GM23338 (cell line): ENCODE results near the gene CES5A. TPM values are rescaled to one million over a fixed set of nuclear protein-coding genes. Genes with fewer than 3 reads are reported as not detected.

Source experiments
- ATAC-seq: fragments of 200-7000 bp; cut with Tn5 transposase; 3 replicates; pipeline ENCODE4 v1.9.1; 2020
- DNase-seq: peaks from one replicate; pipeline ENCODE4 v3.0.0-alpha.2; 2015; ENCODE audit warnings: low spot score
- H2AFZ ChIP-seq: fragments of 200-600 bp; sonication (generic); 2 replicates; pipeline ENCODE4 v1.8.0; 2016; ENCODE audit warnings: antibody characterized with exemption, mild to moderate bottlenecking, moderate library complexity
- H3F3A ChIP-seq: fragments of 200-600 bp; sonication (generic); replicated peaks from 2 replicates; pipeline ENCODE4 v1.8.0; 2017; ENCODE audit warnings: antibody characterized with exemption, mixed run types, low read depth
- H3K27ac ChIP-seq: fragments of 200-600 bp; sonication (generic); 2 replicates; pipeline ENCODE4 v1.6.1; 2016; ENCODE audit warnings: low read depth
- H3K27me3 ChIP-seq: fragments of 200-600 bp; sonication (generic); 2 replicates; pipeline ENCODE4 v1.8.0; 2016; ENCODE audit warnings: mild to moderate bottlenecking, mixed run types, moderate library complexity; ENCODE audit not compliant: insufficient read depth
- H3K36me3 ChIP-seq: fragments of 200-600 bp; sonication (generic); 2 replicates; pipeline ENCODE4 v1.8.0; 2016; ENCODE audit warnings: mild to moderate bottlenecking; ENCODE audit not compliant: insufficient read depth
- H3K4me1 ChIP-seq: fragments of 200-600 bp; sonication (generic); 2 replicates; pipeline ENCODE4 v1.8.0; 2016; ENCODE audit warnings: mild to moderate bottlenecking, moderate library complexity; ENCODE audit not compliant: insufficient read depth
- H3K4me2 ChIP-seq: fragments of 200-600 bp; sonication (generic); 2 replicates; pipeline ENCODE4 v1.7.1; 2017; ENCODE audit warnings: mixed run types
- H3K4me3 ChIP-seq: fragments of 200-600 bp; sonication (generic); 2 replicates; pipeline ENCODE4 v1.6.1; 2016; ENCODE audit warnings: mixed run types
- H3K79me2 ChIP-seq: fragments of 200-600 bp; sonication (generic); replicated peaks from 2 replicates; pipeline ENCODE4 v1.8.0; 2017; ENCODE audit warnings: mild to moderate bottlenecking; ENCODE audit not compliant: insufficient read depth
- H3K9me2 ChIP-seq: fragments of 200-600 bp; sonication (generic); 2 replicates; pipeline ENCODE4 v1.8.0; 2017; ENCODE audit not compliant: insufficient read depth
- H4K20me1 ChIP-seq: fragments of 200-600 bp; sonication (generic); replicated peaks from 2 replicates; pipeline ENCODE4 v1.8.0; 2017; ENCODE audit warnings: mild to moderate bottlenecking; ENCODE audit not compliant: insufficient read depth
- H3K27ac Mint-ChIP-seq: 2 replicates; pipeline ENCODE4 v1.8.0; 2020; ENCODE audit warnings: inconsistent platforms, mild to moderate bottlenecking, moderate library complexity, mixed read lengths
- H3K27me3 Mint-ChIP-seq: 3 replicates; pipeline ENCODE4 v1.8.0; 2022; ENCODE audit warnings: low read depth, mild to moderate bottlenecking, moderate library complexity, mixed read lengths, inconsistent platforms; ENCODE audit not compliant: insufficient read depth, poor library complexity
- H3K36me3 Mint-ChIP-seq: 3 replicates; pipeline ENCODE4 v1.8.0; 2021; ENCODE audit warnings: low read depth, mild to moderate bottlenecking, inconsistent platforms, moderate library complexity, mixed read lengths
- H3K4me1 Mint-ChIP-seq: 3 replicates; pipeline ENCODE4 v1.8.0; 2020; ENCODE audit warnings: mild to moderate bottlenecking, inconsistent platforms, mixed read lengths
- H3K4me3 Mint-ChIP-seq: 3 replicates; pipeline ENCODE4 v1.8.0; 2021; ENCODE audit warnings: moderate library complexity, mild to moderate bottlenecking, inconsistent platforms, mixed read lengths
- H3K9me3 Mint-ChIP-seq: 3 replicates; pipeline ENCODE4 v1.8.0; 2020; ENCODE audit warnings: moderate library complexity, mild to moderate bottlenecking, inconsistent platforms, mixed read lengths
- EZH2 ChIP-seq: fragments of 200-600 bp; sonication (generic); IDR thresholded peaks from one replicate; pipeline ENCODE4 v1.8.0; 2017; ENCODE audit warnings: antibody characterized with exemption, mild to moderate bottlenecking, low read depth; ENCODE audit not compliant: unreplicated experiment
- EZH2phosphoT487 ChIP-seq: fragments of 200-600 bp; sonication (generic); IDR thresholded peaks from one replicate; pipeline ENCODE4 v1.8.1; 2018; ENCODE audit warnings: antibody characterized with exemption; ENCODE audit not compliant: unreplicated experiment
- JUNB ChIP-seq: IDR thresholded peaks from one replicate; pipeline ENCODE4 v1.6.1; 2016; ENCODE audit warnings: antibody characterized with exemption; ENCODE audit not compliant: unreplicated experiment
- NANOG ChIP-seq: IDR thresholded peaks from 2 replicates; pipeline ENCODE4 v1.6.1; 2016; ENCODE audit warnings: antibody characterized with exemption, borderline replicate concordance
- POLR2AphosphoS5 ChIP-seq: IDR thresholded peaks from 2 replicates; pipeline ENCODE4 v1.6.1; 2016; ENCODE audit warnings: antibody characterized with exemption, low read depth
- REST ChIP-seq: IDR thresholded peaks from one replicate; pipeline ENCODE4 v1.6.1; 2018; ENCODE audit warnings: antibody characterized with exemption; ENCODE audit not compliant: unreplicated experiment
- STAT1 ChIP-seq: IDR thresholded peaks from one replicate; pipeline ENCODE4 v1.6.1; 2016; ENCODE audit warnings: antibody characterized with exemption; ENCODE audit not compliant: unreplicated experiment
- ZNF114 ChIP-seq: fragments of 250-450 bp; sonication (Bioruptor Pico); IDR thresholded peaks from 2 replicates; pipeline ENCODE4 v1.5.0; 2020; ENCODE audit warnings: mild to moderate bottlenecking, moderate library complexity
- ZNF331 ChIP-seq: fragments of 250-450 bp; sonication (Bioruptor Pico); IDR thresholded peaks from 2 replicates; pipeline ENCODE4 v1.5.0; 2020; ENCODE audit warnings: low read depth, mild to moderate bottlenecking, moderate library complexity
- ZNF462 ChIP-seq: fragments of 250-450 bp; sonication (Bioruptor Pico); IDR thresholded peaks from 2 replicates; pipeline ENCODE4 v1.5.0; 2020; ENCODE audit warnings: mild to moderate bottlenecking, moderate library complexity
- polyA plus RNA-seq: library from polyadenylated mRNA; unstranded; fragments of >200 nt; fragmentation: Nextera tagmentation; extraction: Ambion mirVana; gene quantifications from 2 replicates; pipeline ENCODE4 v1.2.1, GENCODE V29; 2016
- total RNA-seq: library from RNA; depleted of rRNA; stranded (reverse); fragments of >200 nt; shearing (Covaris generic); gene quantifications from 2 replicates; pipeline ENCODE4 v1.2.3, GENCODE V29; 2014
- TF ChIP-seq, protein P1 (sequence below): IDR thresholded peaks from 2 replicates; pipeline ENCODE4 v1.6.1; 2016; ENCODE audit warnings: antibody characterized with exemption

CES5A gene
- total and polyA plus RNA-seq, 2 experiments from 2014 or later, result not detected

- TF ChIP-seq ZNF462 (CRISPR knock-in tag) (no peak), JUNB (no peak), ZNF114 (CRISPR knock-in tag) (no peak), ZNF331 (CRISPR knock-in tag) (no peak), STAT1 (no peak), NANOG (no peak)
- TF ChIP-seq, protein P1, sequence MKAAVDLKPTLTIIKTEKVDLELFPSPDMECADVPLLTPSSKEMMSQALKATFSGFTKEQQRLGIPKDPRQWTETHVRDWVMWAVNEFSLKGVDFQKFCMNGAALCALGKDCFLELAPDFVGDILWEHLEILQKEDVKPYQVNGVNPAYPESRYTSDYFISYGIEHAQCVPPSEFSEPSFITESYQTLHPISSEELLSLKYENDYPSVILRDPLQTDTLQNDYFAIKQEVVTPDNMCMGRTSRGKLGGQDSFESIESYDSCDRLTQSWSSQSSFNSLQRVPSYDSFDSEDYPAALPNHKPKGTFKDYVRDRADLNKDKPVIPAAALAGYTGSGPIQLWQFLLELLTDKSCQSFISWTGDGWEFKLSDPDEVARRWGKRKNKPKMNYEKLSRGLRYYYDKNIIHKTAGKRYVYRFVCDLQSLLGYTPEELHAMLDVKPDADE, result no peak
These were observed 36.8 kb upstream of the CES5A start (continued) for GRCh38 chr16:55912022-55912421.

DNA sequence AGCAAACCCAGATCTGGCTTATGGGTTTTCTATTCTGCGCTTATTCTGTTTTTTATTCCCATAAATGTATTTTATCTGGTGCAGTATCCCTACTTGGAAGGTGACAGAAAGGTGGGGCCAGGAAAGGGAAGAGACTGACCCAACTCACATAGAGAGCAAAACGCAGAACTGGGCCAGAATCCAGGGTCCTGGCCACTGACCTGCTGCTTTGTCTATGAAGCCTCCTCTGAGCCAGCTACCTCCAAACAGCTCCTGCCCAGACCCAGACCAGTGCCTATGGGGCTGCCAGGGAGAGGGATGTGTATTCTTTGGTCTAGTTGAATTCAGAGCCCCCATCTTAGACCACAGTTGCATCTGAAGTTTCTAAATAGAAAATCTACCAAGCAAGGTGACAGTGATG lies 36.4 kb upstream of the CES5A start:
- peaks cover 3% of the 10 kb centered on the region; the same call in 1 of the 2 replicates for H3K9me2 ChIP-seq
- no peaks in the 10 kb centered on the region for H4K20me1 ChIP-seq
- H3K4me2 ChIP-seq, result no peak overlapping the region
- no peaks in the 10 kb centered on the region for H3F3A ChIP-seq
- no peaks in the 10 kb centered on the region for H3K27me3 ChIP-seq
- no peaks in the 10 kb centered on the region for H3K36me3 ChIP-seq
- Mint-ChIP-seq H3K27me3 (peaks cover 9% of the 10 kb centered on the region), H3K4me1 (peaks cover 23% of the 10 kb centered on the region), H3K36me3 (peaks cover 3% of the 10 kb centered on the region; the same call in 2 of the 3 replicates), H3K9me3 (no peaks in the 10 kb centered on the region; the same call in 2 of the 3 replicates), H3K4me3 (no peak overlapping the region), H3K27ac (no peak overlapping the region)
- no peaks in the 10 kb centered on the region for H3K4me1 ChIP-seq
- no peaks in the 10 kb centered on the region for H3K79me2 ChIP-seq
- no peak for DNase-seq
- H2AFZ ChIP-seq, result no peak overlapping the region
- no peak for ATAC-seq
- no peak overlapping the region for H3K27ac ChIP-seq
- no peak overlapping the region for H3K4me3 ChIP-seq
- TF ChIP-seq ZNF114 (CRISPR knock-in tag), result no peak
- TF ChIP-seq JUNB, result no peak
- no peak for TF ChIP-seq NANOG
- TF ChIP-seq EZH2phosphoT487, result no peak
- no peak for TF ChIP-seq STAT1
- TF ChIP-seq POLR2AphosphoS5, result no peak
- TF ChIP-seq ZNF331 (CRISPR knock-in tag), result no peak
- TF ChIP-seq REST, result no peak
- TF ChIP-seq EZH2, result no peak
